HUES6 (cell line): Measurements from ENCODE around the gene NR2C2.

Experiments
- H3K27ac ChIP-seq: 2 replicates; pipeline ENCODE4 v1.7.0; 2013; ENCODE audit warnings: low read depth, mild to moderate bottlenecking, low read length, inconsistent platforms
- H3K27me3 ChIP-seq: 2 replicates; pipeline ENCODE4 v1.6.1; 2013; ENCODE audit warnings: low read length; ENCODE audit not compliant: control insufficient read depth, insufficient read depth
- H3K36me3 ChIP-seq: 2 replicates; pipeline ENCODE4 v1.6.1; 2013; ENCODE audit warnings: low read length; ENCODE audit not compliant: control insufficient read depth, insufficient read depth
- H3K4me1 ChIP-seq: 2 replicates; pipeline ENCODE4 v1.6.1; 2013; ENCODE audit warnings: low read length; ENCODE audit not compliant: control insufficient read depth, insufficient read depth
- H3K4me3 ChIP-seq: 2 replicates; pipeline ENCODE4 v1.5.1; 2013; ENCODE audit warnings: low read depth, low read length
- H3K9ac ChIP-seq: one replicate; pipeline ENCODE4 v1.6.1; 2013; ENCODE audit warnings: mild to moderate bottlenecking, low read length
- H3K9me3 ChIP-seq: 2 replicates; pipeline ENCODE4 v1.6.1; 2013; ENCODE audit warnings: low read depth, low read length; ENCODE audit not compliant: control insufficient read depth, insufficient read depth

The NR2C2 gene

DNA sequence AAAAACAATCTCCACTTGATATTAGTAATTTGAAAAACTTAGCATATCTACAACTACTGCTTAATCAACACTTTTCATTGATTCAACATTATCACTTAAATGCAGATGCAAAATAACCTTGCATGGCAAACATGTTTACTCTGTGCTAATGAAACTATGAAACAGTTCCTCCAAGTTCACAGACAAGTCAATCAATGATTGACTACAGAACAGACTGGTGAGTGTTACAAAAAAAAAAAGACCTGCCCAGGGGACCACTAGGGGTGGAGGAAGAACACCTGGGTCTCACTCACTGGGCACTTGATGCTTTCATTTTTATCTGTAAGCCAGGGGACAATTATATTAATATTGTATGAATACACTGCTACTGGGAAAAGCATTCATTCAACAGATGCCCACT, 4.3 kb upstream of the NR2C2 start:
- Histone ChIP-seq H3K4me3 (no peak overlapping the region), H3K4me1 (peaks cover 9% of the 10 kb centered on the region; the same call in 1 of the 2 replicates), H3K36me3 (peaks cover 24% of the 10 kb centered on the region), H3K27me3 (no peaks in the 10 kb centered on the region), H3K9me3 (no peaks in the 10 kb centered on the region), H3K9ac (no peak overlapping the region), H3K27ac (no peak overlapping the region)

DNA sequence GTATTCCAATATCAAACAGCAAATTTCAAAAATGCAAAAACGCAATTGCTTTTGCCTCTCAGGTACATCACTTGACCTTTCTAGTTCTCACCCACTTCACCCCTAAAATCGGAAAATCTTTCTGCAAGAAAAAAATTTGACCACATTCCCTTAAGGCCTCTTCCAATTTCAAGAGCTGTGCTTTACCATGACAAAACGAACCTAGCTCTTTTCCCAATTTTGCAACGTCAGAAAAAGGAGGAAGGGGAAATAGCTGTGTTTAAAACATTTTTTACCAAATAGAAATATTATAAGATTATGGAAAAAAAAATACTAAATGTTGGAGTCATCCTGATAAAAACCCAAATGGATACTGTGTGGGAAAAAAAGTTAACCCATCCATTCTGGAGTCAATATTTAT, 1.1 kb upstream of the NR2C2 start:
- Histone ChIP-seq H3K4me1 (peaks cover 25% of the 10 kb centered on the region), H3K9me3 (no peaks in the 10 kb centered on the region), H3K27ac (0 out of 2 replicates have a peak overlapping the region, but pooled peaks have one; percentile 98), H3K4me3 (peak overlapping the region; percentile 98), H3K9ac (no peak overlapping the region), H3K27me3 (no peaks in the 10 kb centered on the region), H3K36me3 (peaks cover 39% of the 10 kb centered on the region)

DNA sequence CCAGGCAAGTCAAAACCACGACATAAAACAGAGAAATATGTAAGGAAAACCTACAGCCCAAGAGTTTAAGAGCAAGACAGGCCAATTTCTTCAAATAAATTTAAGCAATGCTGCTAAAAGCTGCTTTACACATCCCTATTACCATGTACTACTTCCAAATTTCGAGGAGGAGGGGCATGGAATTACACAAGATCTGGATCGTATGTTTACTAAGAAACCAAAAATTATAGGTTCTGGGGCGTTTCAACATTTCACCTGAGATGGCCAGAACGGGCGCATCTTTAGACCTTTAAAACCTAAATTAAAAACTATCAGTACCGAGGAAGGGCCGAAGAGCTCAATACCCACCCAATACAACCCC, 664 bp upstream of the NR2C2 start:
- H3K27ac ChIP-seq, result peak overlapping the region; percentile 98
- peak overlapping the region; percentile 98 for H3K9ac ChIP-seq
- peaks cover 39% of the 10 kb centered on the region for H3K36me3 ChIP-seq
- H3K4me1 ChIP-seq, result peaks cover 23% of the 10 kb centered on the region
- no peaks in the 10 kb centered on the region for H3K27me3 ChIP-seq
- peak overlapping the region; percentile 98 for H3K4me3 ChIP-seq
- no peaks in the 10 kb centered on the region for H3K9me3 ChIP-seq

DNA sequence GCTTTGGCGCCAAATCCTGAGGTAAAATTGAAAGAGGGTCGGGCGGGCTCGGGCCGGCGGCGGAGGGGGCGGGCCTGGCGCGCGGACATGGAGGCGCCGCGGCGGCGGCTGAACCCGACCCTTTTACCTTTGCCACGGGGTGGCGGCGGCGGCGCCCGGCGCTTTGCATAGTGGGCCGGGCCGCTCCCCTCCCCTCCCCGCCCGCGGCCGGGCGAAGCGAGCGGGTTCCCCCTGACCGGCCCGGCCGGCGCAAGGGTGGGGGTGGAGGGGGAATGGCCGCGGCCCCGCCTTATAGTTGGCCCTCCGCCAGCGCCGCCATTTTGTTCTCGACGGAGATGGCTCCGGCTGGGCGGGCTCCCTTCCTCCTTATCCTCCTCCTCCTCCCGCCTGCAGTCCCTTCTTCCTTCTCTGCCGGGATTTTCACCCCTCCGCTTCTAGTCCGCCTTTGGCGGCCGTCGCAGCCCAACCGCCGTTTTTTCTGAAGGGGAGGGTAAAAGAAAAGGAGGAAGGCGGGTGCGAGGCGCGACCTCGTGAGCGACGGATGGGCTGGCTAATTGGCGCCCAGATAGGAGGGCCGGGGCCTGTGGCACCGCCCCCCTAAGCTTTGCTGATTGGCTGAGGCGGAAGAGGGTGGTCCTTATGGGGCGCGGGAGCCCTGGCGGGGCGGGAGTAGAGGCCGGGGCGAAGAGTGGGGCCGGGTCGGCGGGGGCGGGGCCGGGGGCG, 664 bp downstream of the NR2C2 start:
- Histone ChIP-seq H3K4me1 (peaks cover 18% of the 10 kb centered on the region), H3K4me3 (peak overlapping the region; percentile 98), H3K36me3 (peaks cover 39% of the 10 kb centered on the region), H3K9ac (peak overlapping the region; percentile 95), H3K27ac (peak overlapping the region; percentile 95), H3K9me3 (no peaks in the 10 kb centered on the region), H3K27me3 (no peaks in the 10 kb centered on the region)

DNA sequence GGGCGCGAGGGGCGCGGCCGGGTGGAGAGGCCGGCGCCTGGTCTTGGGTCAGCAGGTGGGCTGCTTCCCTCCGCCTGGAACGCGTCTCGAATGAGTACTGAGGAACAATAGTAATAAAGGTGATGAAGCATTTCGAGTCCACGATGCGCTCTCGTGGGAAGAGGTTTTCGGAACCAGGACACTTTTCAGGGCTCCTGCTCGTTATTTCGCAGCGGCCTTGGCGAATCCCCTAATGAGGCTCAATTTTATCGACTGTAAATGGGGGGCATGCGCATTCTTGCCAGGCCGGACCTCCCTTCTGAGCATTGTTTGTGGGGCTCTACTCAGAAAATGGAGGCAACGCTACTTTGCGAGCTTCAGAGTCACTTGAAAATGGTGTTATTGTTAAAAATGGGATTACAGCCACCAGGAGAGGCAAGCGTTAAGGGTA, 1.2 kb downstream of the NR2C2 start:
- Histone ChIP-seq H3K4me1 (peaks cover 16% of the 10 kb centered on the region), H3K27ac (peak overlapping the region; percentile 62; the same call in 1 of the 2 replicates), H3K36me3 (peaks cover 37% of the 10 kb centered on the region), H3K4me3 (peak overlapping the region; percentile 88), H3K9me3 (no peaks in the 10 kb centered on the region), H3K9ac (peak overlapping the region; percentile 88), H3K27me3 (no peaks in the 10 kb centered on the region)

DNA sequence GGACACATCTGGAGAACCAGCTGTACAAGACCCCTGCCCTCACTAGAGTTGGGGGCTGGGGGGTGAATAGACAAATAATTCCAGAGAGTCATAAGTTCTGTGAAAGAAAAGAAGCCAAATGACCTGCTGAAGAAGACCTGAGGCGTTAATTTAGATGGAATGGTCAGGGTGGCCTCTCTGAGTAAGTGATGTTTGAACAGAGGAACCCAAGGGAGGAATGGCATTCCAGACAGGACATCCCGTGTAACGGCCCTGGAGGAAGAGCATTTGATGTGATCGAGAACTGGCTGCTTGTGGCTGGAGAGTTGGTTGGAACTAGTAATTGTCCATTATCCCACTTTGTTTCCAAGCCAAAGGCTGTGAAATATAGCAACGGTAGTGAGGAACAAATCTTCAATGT, 1.7 kb downstream of the NR2C2 start:
- peaks cover 32% of the 10 kb centered on the region for H3K36me3 ChIP-seq
- H3K9ac ChIP-seq, result peak overlapping the region; percentile 88
- peak overlapping the region; percentile 88 for H3K4me3 ChIP-seq
- 0 out of 2 replicates have a peak overlapping the region, but pooled peaks have one; percentile 62 for H3K27ac ChIP-seq
- H3K27me3 ChIP-seq, result no peaks in the 10 kb centered on the region
- H3K9me3 ChIP-seq, result no peaks in the 10 kb centered on the region
- peaks cover 16% of the 10 kb centered on the region for H3K4me1 ChIP-seq

DNA sequence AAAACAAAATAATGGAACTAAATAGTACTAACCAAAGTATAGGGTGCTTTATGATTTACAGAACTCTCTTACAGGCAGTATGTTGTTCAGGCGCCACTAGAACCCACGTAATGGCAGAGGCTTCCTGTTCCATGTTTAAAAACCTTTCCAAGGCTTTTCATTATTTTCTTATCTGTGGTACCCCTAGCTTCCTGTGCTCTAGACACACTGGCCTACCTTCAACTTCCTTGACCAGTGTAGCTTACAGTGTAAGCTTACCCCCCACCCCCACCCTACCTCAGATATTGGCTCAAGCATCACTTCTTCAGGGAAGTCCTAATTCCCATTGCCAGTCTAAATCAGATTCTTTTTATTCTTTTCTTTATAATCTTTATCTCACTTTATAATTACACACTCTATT, 2.9 kb downstream of the NR2C2 start:
- Histone ChIP-seq H3K4me1 (peaks cover 16% of the 10 kb centered on the region), H3K9ac (no peak overlapping the region)

DNA sequence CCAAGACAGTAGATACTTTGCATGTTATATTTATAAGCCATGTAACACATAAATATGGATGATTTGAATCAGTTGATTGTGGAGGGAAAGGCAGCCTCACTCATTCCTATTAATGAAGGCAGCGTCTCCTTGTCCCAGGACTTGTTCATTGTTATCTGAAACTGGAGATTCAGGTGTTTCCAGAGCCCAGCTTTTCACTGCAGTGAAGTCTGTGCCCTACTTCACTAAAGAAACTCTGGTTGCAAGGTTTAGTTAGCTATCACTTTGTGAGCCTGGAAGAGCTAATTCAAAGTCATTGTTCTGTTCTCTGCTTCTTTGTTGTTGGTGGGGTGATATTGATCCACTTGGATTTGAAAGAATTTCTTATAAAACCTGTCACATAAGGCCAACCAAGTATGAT, 9.8 kb downstream of the NR2C2 start:
- H3K36me3 ChIP-seq, result peaks cover 8% of the 10 kb centered on the region

More for the DNA sequence above, 2.9 kb downstream of the NR2C2 start:
- Histone ChIP-seq H3K27me3 (no peaks in the 10 kb centered on the region), H3K9me3 (no peaks in the 10 kb centered on the region), H3K36me3 (peaks cover 21% of the 10 kb centered on the region), H3K4me3 (no peak overlapping the region), H3K27ac (no peak overlapping the region)

DNA sequence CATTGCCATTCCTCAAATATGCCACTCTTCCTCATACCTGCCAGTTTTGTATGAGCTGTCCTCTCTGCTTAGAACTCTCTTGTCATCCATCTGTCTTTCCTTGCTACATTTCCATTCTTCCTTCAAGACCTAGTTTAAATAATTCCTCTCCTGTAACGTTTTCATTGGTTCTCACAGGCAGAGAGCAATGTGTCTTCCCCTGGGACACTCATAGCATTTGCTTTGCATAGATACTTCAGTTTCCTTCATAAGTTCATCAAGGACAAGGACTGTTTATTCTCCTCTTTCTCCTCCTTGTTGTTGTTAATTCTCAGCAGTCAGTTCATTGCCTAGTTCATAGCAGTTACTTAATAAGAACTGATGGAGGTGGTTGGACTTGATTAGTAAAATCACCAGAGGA, 10.5 kb downstream of the NR2C2 start:
- Histone ChIP-seq H3K27ac (no peak overlapping the region), H3K9me3 (no peaks in the 10 kb centered on the region), H3K36me3 (peaks cover 12% of the 10 kb centered on the region), H3K4me1 (peaks cover 13% of the 10 kb centered on the region; the same call in 1 of the 2 replicates), H3K4me3 (no peak overlapping the region), H3K9ac (no peak overlapping the region), H3K27me3 (no peaks in the 10 kb centered on the region)

More for the DNA sequence above, 9.8 kb downstream of the NR2C2 start:
- H3K4me3 ChIP-seq, result no peak overlapping the region
- H3K27me3 ChIP-seq, result no peaks in the 10 kb centered on the region
- no peak overlapping the region for H3K9ac ChIP-seq
- no peak overlapping the region for H3K27ac ChIP-seq
- H3K9me3 ChIP-seq, result no peaks in the 10 kb centered on the region
- peaks cover 13% of the 10 kb centered on the region; the same call in 1 of the 2 replicates for H3K4me1 ChIP-seq

DNA sequence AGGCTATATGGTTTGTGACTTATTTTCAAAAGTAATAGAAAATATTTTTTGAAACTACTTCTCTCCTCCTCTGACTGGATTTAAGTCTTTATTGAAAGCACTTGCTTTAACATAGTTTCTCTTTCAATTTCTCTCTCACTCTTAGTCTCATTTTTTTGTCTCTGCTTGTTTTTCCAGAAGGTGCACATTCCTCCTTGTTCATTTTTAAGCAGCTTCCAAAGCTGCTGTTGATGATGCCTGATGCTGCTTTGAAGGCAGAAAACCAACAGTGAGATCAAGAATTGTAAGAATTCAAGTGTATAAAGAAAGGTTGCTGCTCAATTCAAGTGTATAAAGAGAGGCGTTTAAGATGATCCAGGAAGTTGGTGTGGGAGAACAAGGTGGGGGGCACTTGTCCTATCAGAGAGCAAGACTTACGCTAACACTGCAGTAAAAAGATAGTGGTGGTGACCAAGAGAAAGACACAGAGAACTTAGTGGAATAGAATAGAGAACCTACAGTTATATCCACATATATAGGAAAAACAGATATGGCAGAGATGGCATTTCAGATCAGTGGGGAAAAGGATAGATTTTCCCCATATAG, 12.1 kb downstream of the NR2C2 start:
- no peak overlapping the region for H3K9ac ChIP-seq

DNA sequence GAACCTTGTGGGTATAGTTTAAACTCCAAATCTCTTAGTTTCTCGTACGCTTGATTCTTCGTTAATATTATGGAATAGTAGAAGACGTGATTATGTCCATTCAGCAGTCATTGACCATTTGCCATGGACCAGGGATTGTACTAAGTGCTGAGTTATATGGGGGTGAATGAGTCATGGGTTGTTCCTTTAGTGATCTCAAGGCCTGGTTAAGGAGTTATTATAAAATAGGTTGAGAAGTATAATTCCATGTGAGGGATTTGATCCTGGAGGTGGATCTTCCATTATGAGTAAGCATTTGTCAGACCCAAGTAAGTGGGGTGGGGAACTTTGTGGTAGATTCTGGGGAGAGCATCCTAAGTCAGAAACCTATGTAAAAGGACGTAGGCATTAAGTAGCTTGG, 15.4 kb downstream of the NR2C2 start:
- Histone ChIP-seq H3K9ac (no peak overlapping the region), H3K4me1 (0 out of 2 replicates have a peak, but pooled peaks cover 7% of the 10 kb centered on the region), H3K27ac (no peak overlapping the region), H3K36me3 (peaks cover 32% of the 10 kb centered on the region), H3K9me3 (no peaks in the 10 kb centered on the region; the same call in 1 of the 2 replicates), H3K4me3 (no peak overlapping the region), H3K27me3 (no peaks in the 10 kb centered on the region)

More for the DNA sequence above, 12.1 kb downstream of the NR2C2 start:
- Histone ChIP-seq H3K27ac (no peak overlapping the region), H3K4me3 (no peak overlapping the region), H3K27me3 (no peaks in the 10 kb centered on the region), H3K4me1 (peaks cover 13% of the 10 kb centered on the region; the same call in 1 of the 2 replicates), H3K9me3 (no peaks in the 10 kb centered on the region), H3K36me3 (peaks cover 14% of the 10 kb centered on the region)
